Renal cortex interstitium (tissue), 11 donors: Measurements from ENCODE around the gene PJA2. TPM values are rescaled to one million over a fixed set of nuclear protein-coding genes. Genes with fewer than 3 reads are reported as not detected.
"Not testable (repeated sequence)": the region's sequence is repeated elsewhere in the genome, so short reads cannot be mapped to it uniquely, and the experiment has no call there.

Experiments used
- DNase-seq, 11 donors: peaks; one replicate each; pipeline ENCODE4 v3.0.0-alpha.2; 2013; ENCODE audit warnings: low read depth in 9 of 11, low spot score in 4 of 11; ENCODE audit errors: extremely low read depth in 1 of 11
- polyA plus RNA-seq, 3 donors: library from polyadenylated mRNA; unstranded; fragments of 120-200 nt; gene quantifications; one replicate each; pipeline ENCODE4 v1.2.1, GENCODE V29; 2013; ENCODE audit not compliant: insufficient read length in 3 of 3

PJA2 gene
- polyA plus RNA-seq, 3 donors = 125 to 136 (median 127) TPM

GRCh38 chr5:109286628-109287027, 123.1 kb downstream of the PJA2 start:
- DNase-seq = not testable (repeated sequence)
